Bronchial epithelial cell (primary cell): ENCODE measurements around the gene AQP6. TPM values are rescaled to one million over a fixed set of nuclear protein-coding genes. Genes with fewer than 3 reads are reported as not detected.
A peak's percentile ranks its signal among the peaks of the same experiment; 100 is the strongest.

Source experiments
- DNase-seq: peaks from one replicate; pipeline ENCODE4 v3.0.0-alpha.2; 2010; ENCODE audit warnings: low read depth
- FAIRE-seq: peaks from 2 replicates; lab custom pipeline; 2011; peaks lifted over from hg19 to GRCh38; lab: Jason Lieb, UNC
- H3K27me3 ChIP-seq: 2 replicates; pipeline ENCODE4 v1.5.1; 2011; ENCODE audit warnings: low read length; ENCODE audit not compliant: control insufficient read depth, insufficient read depth
- H3K36me3 ChIP-seq: 2 replicates; pipeline ENCODE4 v1.5.1; 2011; ENCODE audit warnings: low read length; ENCODE audit not compliant: control insufficient read depth, insufficient read depth
- H3K4me3 ChIP-seq: 2 replicates; pipeline ENCODE4 v1.5.1; 2011; ENCODE audit warnings: mild to moderate bottlenecking, low read depth, low read length, control low read depth
- total RNA-seq: library from RNA; depleted of rRNA; stranded (reverse); fragments of >200 nt; gene quantifications from 2 replicates; pipeline ENCODE4 v1.2.1, GENCODE V29; 2014
- TF ChIP-seq, protein P1 (sequence below): IDR thresholded peaks from 2 replicates; pipeline ENCODE4 v1.5.1; 2011; ENCODE audit warnings: mild to moderate bottlenecking, moderate library complexity, low read length, control low read depth, inconsistent platforms; ENCODE audit not compliant: insufficient read depth, severe bottlenecking

AQP6 gene
- total RNA-seq, 1 donor from 2014 or later = not detected

- peaks cover 11% of the 10 kb centered on the region for H3K27me3 ChIP-seq
- no peak for FAIRE-seq
- H3K4me3 ChIP-seq = no peak within 1 kb of the TSS
- TF ChIP-seq, protein P1, sequence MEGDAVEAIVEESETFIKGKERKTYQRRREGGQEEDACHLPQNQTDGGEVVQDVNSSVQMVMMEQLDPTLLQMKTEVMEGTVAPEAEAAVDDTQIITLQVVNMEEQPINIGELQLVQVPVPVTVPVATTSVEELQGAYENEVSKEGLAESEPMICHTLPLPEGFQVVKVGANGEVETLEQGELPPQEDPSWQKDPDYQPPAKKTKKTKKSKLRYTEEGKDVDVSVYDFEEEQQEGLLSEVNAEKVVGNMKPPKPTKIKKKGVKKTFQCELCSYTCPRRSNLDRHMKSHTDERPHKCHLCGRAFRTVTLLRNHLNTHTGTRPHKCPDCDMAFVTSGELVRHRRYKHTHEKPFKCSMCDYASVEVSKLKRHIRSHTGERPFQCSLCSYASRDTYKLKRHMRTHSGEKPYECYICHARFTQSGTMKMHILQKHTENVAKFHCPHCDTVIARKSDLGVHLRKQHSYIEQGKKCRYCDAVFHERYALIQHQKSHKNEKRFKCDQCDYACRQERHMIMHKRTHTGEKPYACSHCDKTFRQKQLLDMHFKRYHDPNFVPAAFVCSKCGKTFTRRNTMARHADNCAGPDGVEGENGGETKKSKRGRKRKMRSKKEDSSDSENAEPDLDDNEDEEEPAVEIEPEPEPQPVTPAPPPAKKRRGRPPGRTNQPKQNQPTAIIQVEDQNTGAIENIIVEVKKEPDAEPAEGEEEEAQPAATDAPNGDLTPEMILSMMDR = no peak
- no peak for DNase-seq
- H3K36me3 ChIP-seq = no peaks in the 10 kb centered on the region
These were observed 11.4 kb upstream of the AQP6 start, which contains the start of gene AQP5 for GRCh38 chr12:49961111-49961922. Gene AQP5 (plus strand): TSS chr12:49961872. CDS start chr12:49962018, 146 bp downstream.

DNA sequence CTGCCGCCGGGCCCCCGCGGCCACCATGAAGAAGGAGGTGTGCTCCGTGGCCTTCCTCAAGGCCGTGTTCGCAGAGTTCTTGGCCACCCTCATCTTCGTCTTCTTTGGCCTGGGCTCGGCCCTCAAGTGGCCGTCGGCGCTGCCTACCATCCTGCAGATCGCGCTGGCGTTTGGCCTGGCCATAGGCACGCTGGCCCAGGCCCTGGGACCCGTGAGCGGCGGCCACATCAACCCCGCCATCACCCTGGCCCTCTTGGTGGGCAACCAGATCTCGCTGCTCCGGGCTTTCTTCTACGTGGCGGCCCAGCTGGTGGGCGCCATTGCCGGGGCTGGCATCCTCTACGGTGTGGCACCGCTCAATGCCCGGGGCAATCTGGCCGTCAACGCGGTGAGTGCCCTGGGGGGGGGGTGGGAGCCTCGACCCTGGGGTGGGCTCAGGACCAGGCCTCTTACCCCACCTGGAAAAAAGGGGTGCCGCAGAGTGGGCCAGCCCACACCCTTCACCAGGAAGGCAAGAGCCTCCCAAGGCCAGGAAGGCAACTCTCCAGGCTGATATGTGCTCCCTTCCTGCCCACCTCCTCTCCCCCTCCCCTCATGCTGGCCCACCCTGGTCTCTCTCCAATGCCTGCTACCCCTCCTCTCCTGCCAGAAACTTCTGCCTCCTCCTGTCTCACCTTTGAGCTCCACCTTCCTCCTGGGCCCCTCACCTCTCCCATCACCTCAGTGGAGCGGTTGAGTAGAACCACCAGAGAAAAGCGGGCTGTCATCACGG lies 10.6 kb upstream of the AQP6 start:
- H3K36me3 ChIP-seq = no peaks in the 10 kb centered on the region
- DNase-seq (no peak), FAIRE-seq (no peak)
- no peak overlapping the region for H3K4me3 ChIP-seq
- H3K27me3 ChIP-seq = peaks cover 11% of the 10 kb centered on the region
- TF ChIP-seq, protein P1 = no peak

DNA sequence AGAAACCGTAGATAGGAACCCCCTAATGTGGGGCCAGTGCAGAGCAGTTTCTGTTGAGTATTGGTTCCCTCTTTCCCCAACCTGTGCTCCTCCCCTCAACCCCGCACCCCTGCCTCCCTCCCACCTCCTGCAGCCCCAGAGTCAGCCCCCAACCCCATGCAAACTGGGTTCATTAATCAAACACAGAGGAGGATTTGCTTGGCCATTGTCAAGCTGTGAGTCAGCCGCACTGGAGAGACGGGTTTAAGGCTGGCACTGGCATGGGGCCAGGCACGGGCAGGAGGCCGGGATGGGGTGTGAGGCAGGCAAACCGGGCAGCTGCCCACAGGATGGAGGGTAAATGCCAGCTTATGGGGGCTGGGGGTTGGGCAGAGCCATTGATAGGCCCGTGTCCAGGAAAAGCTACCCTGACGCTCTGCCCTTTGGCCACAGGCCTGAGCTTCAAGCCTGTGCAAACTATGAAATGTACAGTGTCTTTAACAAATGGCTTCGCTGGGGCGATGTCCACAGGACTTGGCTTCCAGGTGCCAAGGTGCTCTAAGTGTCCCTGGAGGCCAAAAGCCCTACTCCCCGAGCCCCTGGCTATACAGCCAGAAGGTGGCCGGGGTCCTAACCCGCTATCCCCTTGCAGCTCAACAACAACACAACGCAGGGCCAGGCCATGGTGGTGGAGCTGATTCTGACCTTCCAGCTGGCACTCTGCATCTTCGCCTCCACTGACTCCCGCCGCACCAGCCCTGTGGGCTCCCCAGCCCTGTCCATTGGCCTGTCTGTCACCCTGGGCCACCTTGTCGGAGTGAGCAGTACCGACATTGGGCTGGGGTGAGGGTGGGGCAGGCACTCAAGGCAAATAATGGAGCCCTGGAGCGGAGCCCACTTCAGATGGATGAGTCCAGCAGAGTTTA lies 9.6 kb upstream of the AQP6 start:
- no peak for FAIRE-seq
- peaks cover 11% of the 10 kb centered on the region for H3K27me3 ChIP-seq
- no peak overlapping the region for H3K4me3 ChIP-seq
- DNase-seq = peak; percentile 74
- TF ChIP-seq, protein P1 = no peak
- no peaks in the 10 kb centered on the region for H3K36me3 ChIP-seq

- TF ChIP-seq, protein P1 = no peak
- peaks cover 11% of the 10 kb centered on the region for H3K27me3 ChIP-seq
These were observed 8.6 kb upstream of the AQP6 start for GRCh38 chr12:49963976-49964815.

More at GRCh38 chr12:49963976-49964815, 8.6 kb upstream of the AQP6 start:
- Histone ChIP-seq H3K4me3 (no peak overlapping the region), H3K36me3 (no peaks in the 10 kb centered on the region)
- no peak for DNase-seq
- peak; percentile 66 for FAIRE-seq
